Suppressor macrophage treated with lipopolysaccharide for 4 hours (primary cell): ENCODE results near the gene MEFV.
"Not testable (repeated sequence)": the region's sequence is repeated elsewhere in the genome, so short reads cannot be mapped to it uniquely, and the experiment has no call there.

Experiments
- DNase-seq: peaks from one replicate; pipeline ENCODE4 v3.0.0-alpha.2; 2020

Gene MEFV

GRCh38 chr16:3256146-3256865 is at the start of gene MEFV:
MEFV (minus strand) TSS chr16:3256633; CDS start chr16:3256587, 46 bp downstream.
- peak; percentile 93 for DNase-seq

DNA sequence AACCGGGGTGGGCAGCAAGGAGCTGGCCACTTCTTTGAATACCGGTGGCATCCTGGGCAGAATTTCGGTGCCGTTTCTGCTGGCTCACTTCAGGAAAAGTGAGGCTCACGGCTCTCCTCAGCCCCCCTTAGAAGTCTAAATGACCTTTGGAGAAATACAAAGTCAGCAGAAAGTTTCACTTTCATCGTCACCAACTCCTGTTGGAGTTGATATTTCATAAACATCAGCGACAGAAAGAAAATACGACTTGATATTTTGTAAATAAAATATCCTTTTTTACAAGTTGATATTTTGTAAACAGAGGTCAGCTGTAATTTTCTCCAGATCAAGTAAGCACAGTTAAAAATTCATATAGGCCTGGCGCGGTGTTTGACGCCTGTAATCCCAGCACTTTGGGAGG is 49.6 kb upstream of the MEFV start:
- no peak for DNase-seq

DNA sequence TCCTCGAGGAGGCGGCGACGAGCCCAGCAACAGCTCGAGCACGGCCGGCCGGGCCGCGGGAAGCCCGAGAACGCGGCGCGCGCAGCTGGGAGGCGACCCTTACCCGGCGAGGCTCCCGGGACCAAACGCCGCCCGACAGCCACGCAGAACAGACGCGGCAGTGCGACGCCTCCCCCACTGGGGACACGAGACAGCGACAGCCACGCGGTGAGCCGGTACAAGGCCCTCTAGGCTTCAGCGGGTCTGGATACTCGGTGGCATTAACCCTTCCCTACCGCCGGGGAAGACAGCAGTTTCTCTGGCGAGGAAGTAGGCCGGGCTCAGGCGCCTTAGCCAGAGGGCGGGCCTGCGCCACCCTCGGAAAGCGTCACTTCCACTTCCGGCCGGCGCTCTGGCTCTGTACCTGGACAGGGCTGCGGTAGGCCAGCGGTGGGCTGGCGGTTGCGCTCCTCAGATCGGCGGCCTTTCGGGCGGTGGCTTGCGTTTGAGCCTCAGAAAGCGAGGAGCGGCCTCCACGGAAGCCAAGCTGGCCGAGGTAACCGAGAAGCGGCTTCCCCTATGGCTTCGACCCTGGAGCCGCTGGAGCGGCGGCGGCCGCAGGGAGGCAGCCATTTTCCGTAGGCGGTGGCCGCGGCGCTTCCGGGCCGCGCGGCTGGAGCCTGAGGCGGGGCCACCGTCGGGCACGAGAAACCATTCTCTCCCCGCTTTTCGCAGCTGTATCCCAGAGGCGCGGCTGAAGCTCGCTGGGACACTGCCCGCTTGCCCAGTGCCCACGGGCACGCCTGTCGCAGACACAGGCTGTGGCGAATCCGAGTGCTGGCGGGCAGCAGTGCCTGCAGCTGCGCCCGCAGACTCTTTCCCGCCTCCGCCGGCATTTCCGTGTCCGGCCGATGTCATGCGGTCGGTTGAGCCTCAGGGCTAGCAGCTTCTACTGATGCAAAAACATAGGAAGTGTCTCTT is 49.0 kb upstream of the MEFV start, which contains the start of the genes TIGD7 and ZNF75A:
TSS of gene TIGD7 (minus strand) at position 322 of the 960 bp plus-strand sequence. CDS start 4,816 bp downstream, outside the sequence.
TSS of gene ZNF75A (plus strand) at position 389 of the 960 bp plus-strand sequence. CDS start 2,932 bp downstream, outside the sequence.
- peak; percentile 91 for DNase-seq

- DNase-seq: peak; percentile 27
Measured at GRCh38 chr16:3304370-3304769, 47.9 kb upstream of the MEFV start.

DNA sequence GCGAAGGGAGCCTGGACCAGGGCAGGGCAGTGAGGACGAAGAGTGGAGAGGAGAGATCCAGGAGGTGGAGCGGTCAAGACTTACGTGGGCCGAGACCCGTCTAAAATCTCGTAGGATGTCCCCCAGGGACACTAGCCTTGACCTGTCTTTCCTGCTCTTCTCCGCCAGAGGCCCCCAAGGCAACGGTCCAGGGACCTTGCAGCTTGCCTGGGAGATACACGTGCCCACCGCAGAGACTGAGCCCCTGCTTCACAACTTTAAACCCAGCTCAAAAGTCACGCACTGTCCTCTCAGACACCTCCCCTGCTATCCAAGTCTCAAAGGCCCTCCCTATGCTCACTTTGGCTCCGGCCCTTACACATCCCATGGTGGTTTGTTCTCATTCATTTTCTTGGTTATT is 39.4 kb upstream of the MEFV start:
- no peak for DNase-seq

DNA sequence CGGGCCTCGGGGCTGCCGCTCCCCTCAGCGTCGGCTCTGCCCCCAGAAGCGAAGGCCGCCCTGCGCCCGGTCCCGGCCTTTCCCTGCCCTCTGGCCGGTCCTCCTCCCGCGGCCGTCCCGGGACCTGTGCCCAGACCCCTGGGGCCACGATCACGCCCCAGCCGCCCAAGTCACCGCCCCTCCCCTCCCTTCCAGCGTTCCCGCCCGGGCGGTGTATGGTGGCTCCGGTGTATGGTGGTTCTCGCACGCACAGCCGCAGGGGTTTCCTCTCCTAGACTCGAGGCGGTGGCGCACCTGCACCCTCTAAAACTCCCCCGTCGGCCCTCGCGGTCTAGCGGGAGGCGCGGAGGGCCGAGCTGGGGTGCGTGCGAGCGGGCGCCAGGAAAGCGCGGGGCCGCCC is 38.8 kb upstream of the MEFV start:
- DNase-seq: no peak

GRCh38 chr16:3292604-3293003 is 36.2 kb upstream of the MEFV start:
- no peak for DNase-seq

- DNase-seq: no peak
Measured at GRCh38 chr16:3289998-3290673, 33.7 kb upstream of the MEFV start.

DNA sequence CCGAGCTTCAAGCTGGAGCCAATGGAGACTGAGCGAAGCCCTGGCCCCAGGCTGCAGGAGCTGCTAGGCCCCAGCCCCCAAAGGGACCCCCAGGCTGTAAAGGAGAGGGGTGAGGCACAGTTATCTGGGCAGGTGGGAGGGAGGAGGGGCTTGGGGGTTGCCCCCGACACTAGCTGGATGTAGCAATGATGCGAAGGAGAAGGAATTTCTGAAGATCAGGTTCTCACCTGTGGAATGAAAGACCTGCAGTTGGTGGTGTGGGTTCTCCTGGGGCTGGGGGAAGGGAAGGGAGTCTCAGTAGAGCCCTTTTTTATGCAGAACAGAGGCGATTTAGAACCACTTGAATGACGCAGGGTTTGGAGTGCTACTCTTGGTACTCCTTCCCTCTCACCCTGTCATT is 28.7 kb upstream of the MEFV start:
- no peak for DNase-seq

GRCh38 chr16:3283543-3284447 is 27.4 kb upstream of the MEFV start:
- peak; percentile 40 for DNase-seq

DNA sequence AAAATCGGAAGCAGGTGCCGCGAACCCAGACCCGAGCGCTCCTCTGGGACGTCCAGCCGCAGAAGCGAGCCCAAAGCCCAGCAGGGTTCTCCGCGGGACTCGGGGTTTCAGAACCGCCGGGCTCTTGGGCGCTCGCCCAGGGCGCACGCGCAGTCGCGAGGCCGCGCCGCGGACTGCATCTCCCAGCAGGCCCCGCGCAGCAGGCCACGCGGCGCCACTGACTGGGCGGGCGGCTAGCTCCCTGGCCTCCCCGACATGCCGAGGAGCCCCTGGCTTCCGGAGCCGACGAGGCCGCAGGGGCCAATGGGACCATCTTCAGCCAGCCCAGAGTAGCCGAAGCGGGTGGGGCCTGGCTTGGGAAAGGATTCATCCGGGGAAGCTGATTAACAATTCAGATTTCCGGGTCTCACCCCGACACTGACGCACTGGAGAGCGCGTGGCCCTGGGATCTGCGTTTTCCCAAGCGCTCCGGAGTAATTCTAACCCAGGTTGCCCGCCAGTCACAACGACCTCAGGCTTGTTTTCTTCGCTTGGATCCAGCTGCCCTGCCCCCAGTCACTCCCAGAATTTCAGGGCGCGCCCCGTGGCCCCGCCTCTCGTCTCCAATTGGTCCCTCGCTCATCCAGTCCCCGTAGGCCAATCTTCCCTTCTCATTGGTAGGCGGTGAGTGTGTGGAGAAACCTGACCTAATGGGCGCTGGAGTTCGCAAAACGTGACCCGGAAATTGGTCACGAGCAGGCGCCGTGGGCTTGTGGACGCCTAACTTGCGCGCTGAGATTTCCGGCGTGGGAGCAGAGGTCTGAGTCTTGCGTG is 26.5 kb upstream of the MEFV start, which contains the start of gene ZNF263:
TSS of gene ZNF263 (plus strand) at position 762 of the 813 bp plus-strand sequence. CDS start 328 bp downstream, outside the sequence.
- DNase-seq: peak; percentile 99

DNA sequence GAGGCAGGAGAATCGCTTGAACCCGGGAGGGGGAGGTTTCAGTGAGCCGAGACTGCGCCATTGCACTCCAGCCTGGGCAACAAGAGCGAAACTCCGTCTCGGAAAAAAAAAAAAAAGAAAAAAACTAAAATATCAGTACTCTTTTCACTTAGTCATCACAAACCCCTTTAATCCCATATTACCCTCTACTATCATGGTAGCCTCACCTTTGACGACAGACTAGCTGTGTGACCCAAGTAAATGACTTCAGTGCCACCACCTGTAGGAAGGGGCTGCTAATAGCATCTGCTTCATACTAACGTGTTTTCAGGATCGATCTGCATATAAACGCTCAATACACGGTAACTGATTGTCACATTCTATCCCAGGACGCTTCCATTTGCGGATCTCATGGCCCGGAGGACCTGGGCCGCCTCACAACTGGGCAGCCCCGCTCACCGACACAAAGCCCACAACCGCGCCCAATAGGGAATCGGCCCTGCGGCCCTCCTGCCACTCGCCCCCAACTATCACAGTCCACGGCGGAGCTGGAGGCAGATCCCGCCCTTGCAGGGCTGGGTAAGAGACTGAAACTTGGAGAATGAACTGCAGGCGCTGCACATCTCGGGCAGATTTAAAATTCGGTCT is 25.8 kb upstream of the MEFV start:
- no peak for DNase-seq

DNA sequence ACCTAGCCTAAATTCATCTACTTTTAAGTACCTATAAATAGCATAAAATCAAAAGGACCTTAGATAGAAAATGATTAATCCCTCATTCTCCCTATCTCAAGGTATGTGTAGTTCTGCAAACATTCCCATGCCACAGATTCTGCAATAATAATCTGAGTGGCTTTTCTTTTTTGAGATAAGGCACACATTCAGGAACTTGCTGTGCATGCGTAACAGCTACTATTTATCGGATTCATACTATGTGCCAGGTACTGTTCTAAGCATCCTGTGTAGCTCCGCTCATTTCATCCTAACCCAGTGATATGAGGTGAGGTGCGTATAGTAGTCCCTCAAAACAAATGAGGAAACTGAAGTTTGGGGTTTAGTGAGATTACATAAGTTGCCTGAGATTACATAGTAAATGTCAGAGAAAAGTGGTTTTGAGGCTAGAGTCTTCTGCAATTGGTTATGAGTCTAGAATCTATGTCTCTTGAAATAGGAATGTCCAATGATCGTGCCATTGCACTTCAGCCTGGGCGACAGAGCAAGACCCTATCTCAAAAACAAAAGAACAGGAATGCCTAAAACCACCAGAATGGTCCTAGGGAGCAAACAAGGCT is 24.9 kb upstream of the MEFV start:
- DNase-seq: no peak

DNA sequence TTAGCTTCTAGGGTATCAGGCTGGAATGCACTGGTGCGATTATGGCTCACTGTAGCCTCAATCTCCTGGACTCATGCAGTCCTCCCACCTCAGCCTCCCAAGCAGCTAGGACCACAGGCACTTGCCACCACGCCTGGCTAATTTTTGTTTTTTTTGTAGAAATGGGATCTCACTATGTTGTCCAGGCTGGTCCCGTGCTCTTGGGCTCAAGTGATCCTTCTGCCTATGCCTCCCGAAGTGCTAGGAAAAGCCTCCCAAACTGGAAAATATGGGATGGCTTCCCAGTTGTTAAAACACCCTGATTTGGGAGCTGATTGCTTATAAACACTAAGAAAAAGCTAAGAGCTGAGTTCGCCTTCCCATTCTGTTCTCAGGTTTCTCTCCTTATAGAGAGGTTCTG is 20.2 kb upstream of the MEFV start:
- DNase-seq: no peak

DNA sequence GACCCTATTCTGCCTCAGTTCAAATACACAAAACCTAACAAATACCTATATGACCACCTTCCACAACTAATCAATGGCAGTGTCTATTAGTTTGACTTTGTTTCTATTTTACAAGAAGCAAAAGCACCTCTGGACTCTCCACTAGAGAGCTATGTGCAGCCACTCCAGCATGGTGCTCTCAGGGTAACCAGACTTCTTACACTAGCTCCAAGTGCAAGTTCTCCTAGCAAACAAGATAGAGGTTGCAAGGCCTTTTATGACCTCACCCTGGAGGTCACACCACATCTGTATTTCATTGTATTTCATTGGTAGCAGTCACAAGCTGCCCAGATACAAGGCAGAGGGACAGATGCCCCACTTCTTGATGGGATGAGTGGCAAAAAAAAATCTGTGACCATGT is 18.5 kb upstream of the MEFV start:
- no peak for DNase-seq

DNA sequence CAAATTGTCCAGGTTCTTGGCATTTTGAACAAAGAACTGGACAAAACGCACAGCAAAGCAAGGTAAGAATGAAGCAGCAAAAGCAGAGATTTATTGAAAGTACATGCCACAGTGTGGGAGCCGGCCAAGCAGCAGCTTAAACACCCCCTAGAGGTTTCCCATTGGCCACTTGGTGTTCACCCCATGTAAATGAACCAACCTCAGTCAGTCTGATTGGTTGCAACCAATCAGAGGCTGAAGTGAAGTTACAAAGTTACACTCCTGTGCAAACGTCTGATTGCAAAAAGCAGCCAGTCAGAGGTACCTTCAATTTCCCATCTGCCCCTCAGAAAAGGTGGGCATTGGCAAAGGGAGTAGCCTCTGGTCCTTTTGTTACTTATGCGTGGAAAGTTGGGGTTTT is 18.1 kb upstream of the MEFV start:
- no peak for DNase-seq

- DNase-seq: not testable (repeated sequence)
Measured at GRCh38 chr16:3271281-3271680, 14.8 kb upstream of the MEFV start.

GRCh38 chr16:3270718-3271117 is 14.3 kb upstream of the MEFV start:
- not testable (repeated sequence) for DNase-seq

- DNase-seq: no peak
Measured at GRCh38 chr16:3268294-3268693, 11.9 kb upstream of the MEFV start.
